ENCODE measurements around the gene TBCD. TPM values are rescaled to one million over a fixed set of nuclear protein-coding genes. Genes with fewer than 3 reads are reported as not detected.
"Not testable (repeated sequence)": the region's sequence is repeated elsewhere in the genome, so short reads cannot be mapped to it uniquely, and the experiment has no call there.

The TBCD gene
- total and polyA plus RNA-seq, 12 donors: 25.6 to 240 (median 66.2) TPM

- WGBS, 4 donors: 92 to 97% (median 92%) methylated on average over 10 to 15 of the region's 15 CpGs
- Histone ChIP-seq H3K4me3 (no peak overlapping the region), H3K27me3 (no peaks in the 10 kb centered on the region), H3K4me1 (replicated peaks in 1 of 2) (no peaks in the 10 kb centered on the region), H3K9me3 (replicated peaks in 1 of 3) (no peaks in the 10 kb centered on the region), H3K36me3 (replicated peaks in 1 of 2) (no peaks in the 10 kb centered on the region), H3K27ac (no peak overlapping the region)
- intact Hi-C loops (cut with DNase I): no loop called here
- TF ChIP-seq CTCF (IDR thresholded peaks at IDR 0.05) (no peak), POLR2A (IDR thresholded peaks at IDR 0.05) (no peak)
- no peak for DNase-seq
These were observed 233.0 kb downstream of the TBCD start for GRCh38 chr17:82984751-82985427.

GRCh38 chr17:82985428-82985805 is 233.6 kb downstream of the TBCD start:
- peak in 1 of 7 donors; percentile 33 for DNase-seq
- no peak overlapping the region for H3K4me3 ChIP-seq
- WGBS, 4 donors: 94 to 97% (median 96%) methylated on average over 11 of the region's 11 CpGs
- no peaks in the 10 kb centered on the region for H3K27me3 ChIP-seq
- H3K9me3 ChIP-seq (replicated peaks in 1 of 3): no peaks in the 10 kb centered on the region
- no peaks in the 10 kb centered on the region for H3K4me1 ChIP-seq (replicated peaks in 1 of 2)
- no peak for TF ChIP-seq CTCF (IDR thresholded peaks at IDR 0.05)
- TF ChIP-seq POLR2A (IDR thresholded peaks at IDR 0.05): no peak
- intact Hi-C loops (cut with DNase I): no loop called here
- H3K36me3 ChIP-seq (replicated peaks in 1 of 2): no peaks in the 10 kb centered on the region
- no peak overlapping the region for H3K27ac ChIP-seq

- Histone ChIP-seq H3K9me3 (replicated peaks in 1 of 3) (no peaks in the 10 kb centered on the region), H3K4me3 (no peak overlapping the region), H3K4me1 (replicated peaks in 1 of 2) (no peaks in the 10 kb centered on the region), H3K27ac (no peak overlapping the region), H3K27me3 (no peaks in the 10 kb centered on the region), H3K36me3 (replicated peaks in 1 of 2) (no peaks in the 10 kb centered on the region)
- 24 to 54% (median 41%) methylated on average over 3 to 17 of the region's 17 CpGs for WGBS, 4 donors
- intact Hi-C loops (cut with DNase I): no loop called here
- TF ChIP-seq CTCF (IDR thresholded peaks at IDR 0.05) (no peak), POLR2A (IDR thresholded peaks at IDR 0.05) (no peak)
- peak in 2 of 7 donors; percentile 8 to 47 for DNase-seq
These were observed 234.1 kb downstream of the TBCD start for GRCh38 chr17:82985973-82986372.

- WGBS, 4 donors: 84 to 93% (median 91%) methylated on average over 3 of the region's 3 CpGs
These were observed 237.2 kb downstream of the TBCD start for GRCh38 chr17:82989051-82989450.

GRCh38 chr17:82989881-82990280 is 238.0 kb downstream of the TBCD start:
- intact Hi-C loops (cut with DNase I): no loop called here
- Histone ChIP-seq H3K27me3 (no peaks in the 10 kb centered on the region), H3K27ac (no peak overlapping the region), H3K36me3 (replicated peaks in 1 of 2) (no peaks in the 10 kb centered on the region), H3K9me3 (replicated peaks in 1 of 3) (peaks cover 0 to 8% (median 0%) of the 10 kb centered on the region in 3 donors), H3K4me1 (replicated peaks in 1 of 2) (no peaks in the 10 kb centered on the region), H3K4me3 (no peak overlapping the region)
- WGBS, 4 donors: 90 to 95% (median 94%) methylated on average over 5 of the region's 5 CpGs
- TF ChIP-seq CTCF (IDR thresholded peaks at IDR 0.05): no peak
- TF ChIP-seq POLR2A (IDR thresholded peaks at IDR 0.05): no peak
- DNase-seq: no peak

More at GRCh38 chr17:82989051-82989450, 237.2 kb downstream of the TBCD start:
- H3K4me3 ChIP-seq; intact Hi-C loops (cut with DNase I); H3K36me3 ChIP-seq (replicated peaks in 1 of 2); DNase-seq; H3K27me3 ChIP-seq; H3K9me3 ChIP-seq (replicated peaks in 1 of 3); H3K4me1 ChIP-seq (replicated peaks in 1 of 2); H3K27ac ChIP-seq: not testable (repeated sequence)
